Glomerular visceral epithelial cell (primary cell): ENCODE results near the gene ERVK3-1.
"Not testable (repeated sequence)": the region's sequence is repeated elsewhere in the genome, so short reads cannot be mapped to it uniquely, and the experiment has no call there.

ENCODE experiments used
- DNase-seq: peaks from one replicate; pipeline ENCODE4 v3.0.0-alpha.2; 2016; ENCODE audit errors: extremely low spot score

The ERVK3-1 gene

GRCh38 chr19:58305065-58305931 lies at the start of gene ERVK3-1:
Gene ERVK3-1, plus strand, starts transcription at chr19:58305377. Its CDS starts 6,792 bp downstream, at chr19:58312169.
- DNase-seq = peak; percentile 97

- not testable (repeated sequence) for DNase-seq
Observed at GRCh38 chr19:58258259-58258658, 46.9 kb upstream of the ERVK3-1 start.

GRCh38 chr19:58261600-58261967 lies 43.6 kb upstream of the ERVK3-1 start:
- DNase-seq = no peak

- DNase-seq = no peak
Observed at GRCh38 chr19:58261968-58262921, 42.9 kb upstream of the ERVK3-1 start.

DNA sequence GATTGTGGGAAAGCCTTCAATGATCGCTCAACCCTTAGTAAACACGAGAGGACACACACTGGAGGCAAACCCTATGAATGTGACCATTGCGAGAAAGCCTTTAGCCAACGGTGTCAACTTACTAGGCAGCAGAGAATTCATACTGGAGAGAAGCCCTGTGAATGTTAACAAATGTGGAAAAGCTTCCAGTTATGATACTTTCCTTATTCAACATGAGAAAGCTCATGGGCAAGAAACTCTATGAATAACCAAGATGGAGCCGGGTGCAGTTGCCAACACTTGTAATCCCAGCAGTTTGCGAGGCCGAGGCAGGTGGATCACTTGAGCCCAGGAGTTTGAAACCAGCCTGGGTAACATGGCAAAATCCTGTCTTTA lies 42.3 kb upstream of the ERVK3-1 start:
- no peak for DNase-seq

DNA sequence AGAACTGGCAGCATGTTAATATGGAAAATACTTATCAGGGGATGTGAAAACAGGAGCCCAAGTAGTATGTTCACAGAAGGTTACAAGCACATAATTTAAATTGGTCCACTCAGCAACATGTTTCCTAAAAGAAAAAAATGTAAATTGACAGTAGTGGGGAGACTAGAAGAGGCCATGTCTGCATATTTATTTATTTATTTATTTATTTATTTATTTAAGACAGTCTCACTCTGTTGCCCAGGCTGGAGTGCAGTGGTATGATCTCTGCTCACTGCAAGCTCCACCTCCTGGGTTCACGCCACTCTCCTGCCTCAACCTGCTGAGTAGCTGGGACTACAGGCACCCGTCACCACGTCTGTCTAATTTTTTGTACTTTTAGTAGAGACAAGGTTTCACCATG lies 40.1 kb upstream of the ERVK3-1 start:
- no peak for DNase-seq

DNA sequence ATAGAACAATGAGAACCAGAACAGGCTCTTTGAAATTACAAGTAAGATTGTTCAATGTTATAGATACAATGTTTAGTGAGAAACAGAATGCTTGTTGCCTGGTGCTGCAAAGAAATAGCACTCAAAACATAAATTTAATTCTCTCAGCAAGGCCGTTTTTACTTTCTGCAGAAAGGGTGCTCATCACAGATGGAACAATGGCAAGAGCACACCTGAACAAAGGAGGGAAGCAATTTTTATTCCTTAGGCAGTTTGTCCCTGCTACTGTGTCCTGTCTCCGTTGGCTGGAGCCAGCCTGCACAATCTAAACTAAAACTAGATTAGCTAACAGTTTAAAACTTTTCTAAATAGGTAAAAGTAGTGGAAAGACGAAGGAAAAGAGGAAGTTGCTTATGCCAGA lies 36.8 kb upstream of the ERVK3-1 start:
- DNase-seq = no peak

- DNase-seq = no peak
Observed at GRCh38 chr19:58274771-58275201, 30.4 kb upstream of the ERVK3-1 start.

- no peak for DNase-seq
Observed at GRCh38 chr19:58275564-58275963, 29.6 kb upstream of the ERVK3-1 start.

GRCh38 chr19:58277197-58277596 lies 28.0 kb upstream of the ERVK3-1 start:
- no peak for DNase-seq

- DNase-seq = no peak
Observed at GRCh38 chr19:58277748-58278540, 27.2 kb upstream of the ERVK3-1 start.

GRCh38 chr19:58278541-58279041 lies 26.6 kb upstream of the ERVK3-1 start, which contains the start of gene ZNF8:
Gene ZNF8, plus strand, starts transcription at chr19:58278955. Its CDS starts 127 bp downstream, at chr19:58279082.
- peak; percentile 99 for DNase-seq

- DNase-seq = peak; percentile 59
Observed at GRCh38 chr19:58279042-58279924, 25.9 kb upstream of the ERVK3-1 start.

GRCh38 chr19:58279925-58280316 lies 25.3 kb upstream of the ERVK3-1 start:
- DNase-seq = no peak

GRCh38 chr19:58284199-58284598 lies 21.0 kb upstream of the ERVK3-1 start:
- no peak for DNase-seq

GRCh38 chr19:58291943-58292342 lies 13.2 kb upstream of the ERVK3-1 start:
- no peak for DNase-seq

GRCh38 chr19:58294743-58295374 lies 10.3 kb upstream of the ERVK3-1 start:
- no peak for DNase-seq

GRCh38 chr19:58296104-58296503 lies 9.1 kb upstream of the ERVK3-1 start:
- DNase-seq = no peak

GRCh38 chr19:58300620-58301019 lies 4.6 kb upstream of the ERVK3-1 start:
- no peak for DNase-seq

GRCh38 chr19:58304255-58304654 lies 922 bp upstream of the ERVK3-1 start:
- no peak for DNase-seq
